ENCODE measurements around the gene LCE7A.

LCE7A gene

DNA sequence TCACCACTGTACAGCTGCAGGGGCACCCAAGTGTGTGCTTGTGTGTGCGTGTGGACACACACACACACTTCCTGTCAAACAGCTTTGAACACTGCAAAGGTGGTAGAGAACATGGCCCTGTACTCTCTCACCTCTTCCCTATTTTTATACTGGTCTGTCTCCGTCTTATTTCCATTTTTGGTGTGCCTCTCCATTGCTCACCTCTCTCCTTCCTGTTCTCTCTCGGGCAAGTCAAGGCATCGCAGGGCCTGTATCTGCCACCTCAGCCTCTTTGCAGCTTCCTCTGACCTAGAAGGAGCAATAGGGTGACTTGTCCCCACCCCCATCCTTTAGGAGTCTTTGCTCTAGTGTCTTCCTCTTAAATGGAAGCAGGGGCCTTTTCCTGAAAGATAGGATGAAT is 20.5 kb downstream of the LCE7A start:
- DNase-seq (ENCODE audit: low read depth), result no peak

GRCh38 chr1:152880907-152881306 is 21.1 kb downstream of the LCE7A start:
- DNase-seq (ENCODE audit: low read depth), result no peak

GRCh38 chr1:152884085-152884484 is 24.3 kb downstream of the LCE7A start:
- no peak for DNase-seq (ENCODE audit: low read depth)

GRCh38 chr1:152884506-152884905 is 24.7 kb downstream of the LCE7A start:
- no peak for DNase-seq (ENCODE audit: low read depth)

DNA sequence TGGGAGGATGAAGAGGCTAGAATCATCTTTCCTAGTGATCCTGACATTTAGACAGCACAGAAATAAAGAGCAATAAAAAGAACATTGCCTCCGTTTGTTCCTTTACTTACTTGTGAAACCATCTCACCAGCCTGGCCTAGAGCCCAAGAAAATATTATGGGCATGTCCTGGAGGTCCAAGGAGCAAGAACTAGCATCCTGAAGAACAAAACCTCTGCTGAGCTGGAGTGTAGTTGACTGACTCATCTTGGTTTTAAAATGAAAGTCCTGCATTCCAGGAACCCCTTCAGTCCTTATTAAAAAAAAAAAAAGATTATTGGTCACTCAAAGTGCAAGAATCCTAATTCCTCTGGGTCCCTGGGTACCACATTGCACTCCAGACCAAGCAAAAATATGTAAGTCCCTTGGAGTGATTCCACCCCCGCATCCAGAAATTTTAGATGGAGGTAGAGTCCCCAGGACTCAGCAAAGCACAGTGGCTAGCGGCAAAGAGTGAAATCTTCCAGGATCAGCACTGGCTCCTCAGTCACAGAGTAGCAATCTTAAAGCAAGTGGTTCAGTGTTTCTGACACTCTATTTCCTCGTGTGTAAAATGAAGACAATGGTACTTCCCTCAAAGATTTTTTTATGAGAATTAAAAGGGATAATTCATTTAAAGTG is 25.3 kb downstream of the LCE7A start:
- DNase-seq (ENCODE audit: low read depth), result no peak

DNA sequence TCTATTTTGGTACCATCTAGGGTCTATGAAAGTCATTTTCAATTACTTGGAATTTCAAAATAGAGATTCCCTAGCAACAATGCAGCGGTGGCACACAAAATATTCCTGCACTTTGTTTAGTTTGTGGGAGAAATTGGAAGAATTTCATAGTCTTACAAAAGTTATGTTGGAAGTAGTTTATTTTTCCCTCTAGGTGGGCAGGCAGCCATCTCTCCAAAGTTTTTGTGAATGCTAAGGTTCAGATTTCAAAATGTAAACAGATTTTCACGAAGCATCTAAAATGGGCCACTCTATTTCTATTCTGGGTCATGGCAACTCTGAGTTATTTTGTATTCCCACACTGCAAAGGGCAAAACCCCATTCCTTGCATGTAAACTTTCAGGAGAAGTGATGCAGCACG is 26.3 kb downstream of the LCE7A start:
- DNase-seq (ENCODE audit: low read depth), result no peak

- no peak for DNase-seq (ENCODE audit: low read depth)
Observed at GRCh38 chr1:152886758-152887409, 27.1 kb downstream of the LCE7A start.

GRCh38 chr1:152888126-152888525 is 28.3 kb downstream of the LCE7A start:
- DNase-seq (ENCODE audit: low read depth), result no peak

DNA sequence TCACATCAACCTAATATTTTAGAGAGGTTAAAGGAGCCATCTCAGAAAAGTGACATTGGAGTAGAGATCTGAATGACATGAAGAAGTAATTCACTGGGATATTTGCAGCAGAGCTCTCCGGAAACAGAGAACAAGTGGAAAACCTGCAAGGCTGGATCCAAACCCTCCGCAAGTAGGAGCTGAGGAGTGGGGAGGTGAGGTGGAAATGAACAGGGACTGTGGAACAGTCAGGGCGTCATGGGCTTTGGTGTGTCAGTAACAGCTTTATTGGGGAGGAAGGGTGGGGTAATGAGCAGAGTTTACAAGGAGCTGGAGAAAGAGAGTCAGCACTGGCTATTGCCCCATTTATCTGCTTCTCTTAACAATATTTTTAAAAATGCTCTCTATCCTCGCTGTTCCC is 39.2 kb downstream of the LCE7A start:
- no peak for DNase-seq (ENCODE audit: low read depth)

DNA sequence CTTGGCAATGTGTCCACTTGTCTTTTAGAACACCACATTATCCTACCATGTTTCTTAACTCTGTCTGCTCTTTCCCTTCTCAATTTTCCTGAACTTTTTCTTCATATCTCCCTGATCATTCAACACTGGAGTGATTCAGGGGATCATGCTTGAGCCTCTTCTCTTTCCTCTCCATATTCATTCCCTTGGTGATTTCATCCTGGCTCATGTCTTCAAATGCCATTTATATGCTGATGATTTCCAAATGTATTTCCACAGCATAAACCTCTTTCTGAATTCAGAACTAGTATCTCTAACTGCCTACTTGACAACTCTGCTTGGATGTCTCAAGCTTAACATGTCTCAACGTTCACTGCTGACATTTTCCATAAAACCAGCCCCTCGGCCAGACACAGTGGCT is 40.1 kb downstream of the LCE7A start:
- DNase-seq (ENCODE audit: low read depth), result no peak

- no peak for DNase-seq (ENCODE audit: low read depth)
Observed at GRCh38 chr1:152901631-152902030, 41.8 kb downstream of the LCE7A start.

DNA sequence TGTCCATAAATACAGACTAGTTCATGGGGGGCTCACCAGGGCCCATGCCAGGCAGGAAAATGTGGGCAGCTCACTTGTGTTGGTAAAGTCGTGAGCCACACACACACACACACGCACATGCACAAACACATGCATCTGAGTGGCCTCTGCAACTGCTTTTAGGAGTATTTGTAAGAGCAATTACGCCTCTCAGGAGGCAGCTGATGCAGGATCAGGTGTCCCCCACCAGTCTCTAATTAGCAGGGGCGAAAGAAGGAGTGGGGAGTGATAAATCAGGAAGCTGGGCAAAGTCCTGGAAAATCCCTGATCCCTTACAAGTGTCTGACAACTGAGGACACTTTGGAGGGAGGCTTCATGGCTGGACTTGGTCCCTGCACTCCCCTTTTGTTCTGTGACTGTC is 42.8 kb downstream of the LCE7A start:
- no peak for DNase-seq (ENCODE audit: low read depth)

GRCh38 chr1:152904688-152905440 is 45.1 kb downstream of the LCE7A start:
- DNase-seq (ENCODE audit: low read depth), result no peak

DNA sequence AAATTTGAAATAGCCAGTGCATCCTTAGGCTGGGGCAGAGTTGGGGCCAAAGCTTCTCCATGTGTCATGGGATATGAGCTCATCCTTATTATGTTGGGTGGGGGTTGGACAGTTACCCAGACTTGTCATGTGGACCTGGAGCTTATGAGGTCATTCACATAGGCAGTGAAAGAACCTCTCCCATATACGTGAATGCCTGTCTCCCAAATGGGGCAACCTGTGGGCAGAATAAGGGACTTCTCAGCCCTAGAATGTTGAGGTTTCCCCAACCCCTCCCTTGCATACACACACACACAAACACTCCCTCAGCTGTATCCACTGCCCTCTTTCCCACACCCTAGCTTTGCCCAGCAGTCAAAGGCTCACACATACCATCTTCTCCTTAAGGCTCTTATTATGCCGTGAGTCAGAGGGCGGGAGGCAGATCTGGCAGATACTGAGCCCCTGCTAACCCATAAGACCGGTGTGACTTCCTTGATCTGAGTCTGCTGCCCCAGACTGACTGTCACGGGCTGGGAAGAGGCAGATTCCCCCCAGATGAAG is 46.3 kb downstream of the LCE7A start:
- DNase-seq (ENCODE audit: low read depth), result no peak

DNA sequence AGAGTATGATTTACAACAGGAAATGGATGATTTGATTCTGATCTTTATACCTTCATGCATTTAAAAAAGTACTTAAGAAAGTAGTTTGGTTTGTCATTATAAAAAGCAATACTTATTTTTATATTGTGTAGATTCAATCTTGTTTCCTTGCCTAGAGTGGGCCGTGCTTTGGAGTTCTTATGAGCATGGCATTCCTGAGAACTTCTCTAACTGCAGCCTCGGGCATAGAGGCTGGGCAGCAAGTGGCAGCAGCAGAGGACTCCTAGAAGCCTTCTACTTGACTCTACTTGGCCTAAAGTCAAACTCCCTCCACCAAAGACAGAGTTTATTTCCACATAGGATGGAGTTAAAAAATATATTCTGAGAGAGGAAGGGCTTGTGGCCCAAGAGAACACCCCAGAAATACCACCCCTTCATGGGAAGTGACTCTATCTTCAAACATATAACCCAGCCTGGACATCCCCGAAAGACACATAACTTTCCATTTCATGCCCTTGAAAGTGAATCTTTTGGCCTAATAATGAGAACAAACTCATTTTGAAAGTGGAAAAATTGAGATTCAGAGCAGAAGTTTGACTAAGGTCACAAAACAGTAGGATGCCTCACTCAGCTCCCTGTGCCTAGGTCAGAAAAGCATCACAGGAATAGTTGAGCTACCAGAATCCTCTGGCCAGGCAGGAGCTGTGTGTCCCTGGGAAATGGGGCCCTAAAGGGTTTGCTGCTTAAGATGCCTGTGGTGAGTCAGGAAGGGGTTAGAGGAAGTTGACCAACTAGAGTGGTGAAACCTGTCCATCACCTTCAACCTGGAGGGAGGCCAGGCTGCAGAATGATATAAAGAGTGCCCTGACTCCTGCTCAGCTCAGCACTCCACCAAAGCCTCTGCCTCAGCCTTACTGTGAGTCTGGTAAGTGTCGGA is 48.1 kb downstream of the LCE7A start, which contains the start of gene IVL:
TSS of gene IVL (plus strand) at position 861 of the 916 bp plus-strand sequence. CDS start 1,252 bp downstream, outside the sequence.
- no peak for DNase-seq (ENCODE audit: low read depth)

DNA sequence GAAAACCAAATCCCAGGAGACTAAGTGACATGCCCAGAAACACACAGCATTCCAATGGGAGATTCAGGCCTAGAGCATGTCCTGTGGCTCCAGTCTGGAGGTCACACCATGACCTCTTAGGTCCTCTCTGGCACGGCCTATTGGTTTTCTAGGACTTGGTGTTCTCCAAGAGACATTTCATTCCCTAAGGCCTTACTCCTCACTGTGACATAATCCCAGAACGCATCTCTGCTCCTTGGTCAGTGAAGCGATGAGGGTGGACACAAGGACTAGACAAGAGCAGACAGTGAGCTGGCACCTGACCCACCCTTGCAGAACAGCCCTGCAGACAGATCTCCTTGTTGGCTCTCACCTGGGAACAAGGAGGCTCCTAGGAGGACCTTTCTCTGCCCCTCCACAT is 49.4 kb downstream of the LCE7A start:
- no peak for DNase-seq (ENCODE audit: low read depth)

Data from activated T-cell treated with anti-CD3 and anti-CD28 coated beads for 48 hours (primary cell).